Cerebellar nuclear complex (tissue), 1 donor: ENCODE data around the gene TRAP1.

ENCODE experiments used
- DNase-seq, 2 experiments: peaks; one replicate each; lab custom pipeline; 2025; lab: John Stamatoyannopoulos, UW

The TRAP1 gene

GRCh38 chr16:3650631-3651265 is 66.6 kb downstream of the TRAP1 start:
- no peak for DNase-seq

GRCh38 chr16:3646348-3646920 is 70.9 kb downstream of the TRAP1 start:
- no peak for DNase-seq

- no peak for DNase-seq
Observed at GRCh38 chr16:3645504-3646347, 71.6 kb downstream of the TRAP1 start.

- no peak for DNase-seq
Observed at GRCh38 chr16:3645108-3645503, 72.2 kb downstream of the TRAP1 start.

- no peak for DNase-seq
Observed at GRCh38 chr16:3643095-3643730, 74.1 kb downstream of the TRAP1 start.

GRCh38 chr16:3642397-3643094 is 74.8 kb downstream of the TRAP1 start:
- DNase-seq: no peak

- no peak for DNase-seq
Observed at GRCh38 chr16:3641801-3642396, 75.4 kb downstream of the TRAP1 start.

GRCh38 chr16:3640632-3641501 is 76.5 kb downstream of the TRAP1 start:
- no peak for DNase-seq

GRCh38 chr16:3640207-3640606 is 77.1 kb downstream of the TRAP1 start:
- DNase-seq: no peak

GRCh38 chr16:3638916-3639644 is 78.2 kb downstream of the TRAP1 start:
- DNase-seq: no peak

GRCh38 chr16:3637371-3637923 is 79.9 kb downstream of the TRAP1 start:
- no peak for DNase-seq

GRCh38 chr16:3625911-3626732 is 91.2 kb downstream of the TRAP1 start:
- no peak for DNase-seq

- DNase-seq: no peak
Observed at GRCh38 chr16:3625331-3625730, 92.0 kb downstream of the TRAP1 start.

GRCh38 chr16:3623642-3624041 is 93.7 kb downstream of the TRAP1 start:
- no peak for DNase-seq

- no peak for DNase-seq
Observed at GRCh38 chr16:3618769-3619141, 98.6 kb downstream of the TRAP1 start.

- DNase-seq: no peak
Observed at GRCh38 chr16:3612510-3613466, 104.5 kb downstream of the TRAP1 start.

- peak in 1 of 2 experiments; percentile 23 for DNase-seq
Observed at GRCh38 chr16:3611146-3611975, 106.0 kb downstream of the TRAP1 start, which contains the start of gene SLX4. TSS of gene SLX4 (minus strand) at chr16:3611606. CDS start at chr16:3608964, 2,642 bp downstream.
